ENCODE measurements around the gene CEP192.
"Not testable (repeated sequence)": the region's sequence is repeated elsewhere in the genome, so short reads cannot be mapped to it uniquely, and the experiment has no call there.

Gene CEP192

GRCh38 chr18:12995424-12995823, 4.3 kb downstream of the CEP192 start:
- no peaks in the 10 kb centered on the region for H3K36me3 ChIP-seq (ENCODE audit: insufficient read depth)
- H3K4me2 ChIP-seq = no peak overlapping the region
- peaks cover 32% of the 10 kb centered on the region for H3K4me1 ChIP-seq (ENCODE audit: low read depth, poor library complexity, severe bottlenecking)
- H4K20me1 ChIP-seq (ENCODE audit: insufficient read depth) = peaks cover 3% of the 10 kb centered on the region
- no peaks in the 10 kb centered on the region for H3K27me3 ChIP-seq (ENCODE audit: insufficient read depth, low read depth)
- TF ChIP-seq, protein P1, sequence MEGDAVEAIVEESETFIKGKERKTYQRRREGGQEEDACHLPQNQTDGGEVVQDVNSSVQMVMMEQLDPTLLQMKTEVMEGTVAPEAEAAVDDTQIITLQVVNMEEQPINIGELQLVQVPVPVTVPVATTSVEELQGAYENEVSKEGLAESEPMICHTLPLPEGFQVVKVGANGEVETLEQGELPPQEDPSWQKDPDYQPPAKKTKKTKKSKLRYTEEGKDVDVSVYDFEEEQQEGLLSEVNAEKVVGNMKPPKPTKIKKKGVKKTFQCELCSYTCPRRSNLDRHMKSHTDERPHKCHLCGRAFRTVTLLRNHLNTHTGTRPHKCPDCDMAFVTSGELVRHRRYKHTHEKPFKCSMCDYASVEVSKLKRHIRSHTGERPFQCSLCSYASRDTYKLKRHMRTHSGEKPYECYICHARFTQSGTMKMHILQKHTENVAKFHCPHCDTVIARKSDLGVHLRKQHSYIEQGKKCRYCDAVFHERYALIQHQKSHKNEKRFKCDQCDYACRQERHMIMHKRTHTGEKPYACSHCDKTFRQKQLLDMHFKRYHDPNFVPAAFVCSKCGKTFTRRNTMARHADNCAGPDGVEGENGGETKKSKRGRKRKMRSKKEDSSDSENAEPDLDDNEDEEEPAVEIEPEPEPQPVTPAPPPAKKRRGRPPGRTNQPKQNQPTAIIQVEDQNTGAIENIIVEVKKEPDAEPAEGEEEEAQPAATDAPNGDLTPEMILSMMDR (conservative IDR thresholded peaks at IDR 0.05; ENCODE audit: low read depth, low read length) = no peak
- no peak overlapping the region for H3K27ac ChIP-seq
- H2AFZ ChIP-seq (ENCODE audit: low read depth) = no peak overlapping the region
- H3K4me3 ChIP-seq (IDR thresholded peaks at IDR 0.05; ENCODE audit: insufficient read depth, low read depth, low read length) = no peak overlapping the region
- no peak overlapping the region for H3K9ac ChIP-seq
- H3K79me2 ChIP-seq (ENCODE audit: insufficient read depth, low read depth) = peaks cover 66% of the 10 kb centered on the region

GRCh38 chr18:12995952-12996477, 4.9 kb downstream of the CEP192 start:
- Histone ChIP-seq H3K9ac (no peak overlapping the region), H3K79me2 (ENCODE audit: insufficient read depth, low read depth) (peaks cover 66% of the 10 kb centered on the region), H2AFZ (ENCODE audit: low read depth) (no peak overlapping the region), H3K4me1 (ENCODE audit: low read depth, poor library complexity, severe bottlenecking) (peaks cover 37% of the 10 kb centered on the region), H3K27me3 (ENCODE audit: insufficient read depth, low read depth) (no peaks in the 10 kb centered on the region), H4K20me1 (ENCODE audit: insufficient read depth) (peaks cover 3% of the 10 kb centered on the region), H3K4me3 (IDR thresholded peaks at IDR 0.05; ENCODE audit: insufficient read depth, low read depth, low read length) (no peak overlapping the region), H3K4me2 (no peak overlapping the region), H3K27ac (no peak overlapping the region), H3K36me3 (ENCODE audit: insufficient read depth) (no peaks in the 10 kb centered on the region; the same call in 1 of the 2 replicates)
- TF ChIP-seq, protein P1 (conservative IDR thresholded peaks at IDR 0.05; ENCODE audit: low read depth, low read length) = no peak

DNA sequence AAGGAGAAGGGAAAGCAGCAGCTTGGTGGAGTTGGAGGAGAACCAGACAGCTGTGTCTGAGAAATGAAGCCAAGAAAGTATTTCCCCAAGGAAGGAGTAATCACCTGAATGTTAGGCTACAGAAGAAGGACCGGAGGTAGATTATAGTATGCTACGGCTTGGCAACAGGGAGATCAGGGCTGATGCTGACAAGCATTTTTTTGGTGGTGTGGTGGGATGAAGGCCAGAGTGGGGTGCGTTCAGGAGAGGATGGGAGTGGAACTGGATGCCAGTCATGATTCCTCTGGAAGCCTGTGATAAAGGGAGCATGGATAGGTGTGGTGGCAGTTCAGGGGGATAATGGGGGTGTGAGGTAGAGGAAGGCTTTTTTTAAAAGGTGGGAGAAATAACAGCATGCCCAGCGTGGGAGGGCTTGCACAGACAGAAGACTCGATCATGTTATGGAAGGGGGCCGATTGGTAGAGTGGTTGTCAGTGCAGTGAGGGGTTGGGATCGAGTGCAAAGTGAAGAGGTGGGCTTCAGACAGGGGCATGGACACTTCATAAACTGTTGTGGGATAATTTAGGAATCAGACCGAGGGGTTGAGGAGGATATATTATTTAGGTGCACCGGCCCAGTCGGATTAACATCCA, 5.6 kb downstream of the CEP192 start:
- peaks cover 65% of the 10 kb centered on the region for H3K79me2 ChIP-seq (ENCODE audit: insufficient read depth, low read depth)
- peaks cover 41% of the 10 kb centered on the region for H3K4me1 ChIP-seq (ENCODE audit: low read depth, poor library complexity, severe bottlenecking)
- no peak overlapping the region for H2AFZ ChIP-seq (ENCODE audit: low read depth)
- no peak overlapping the region for H3K27ac ChIP-seq
- no peaks in the 10 kb centered on the region; the same call in 1 of the 2 replicates for H3K36me3 ChIP-seq (ENCODE audit: insufficient read depth)
- no peaks in the 10 kb centered on the region for H3K27me3 ChIP-seq (ENCODE audit: insufficient read depth, low read depth)
- peaks cover 3% of the 10 kb centered on the region for H4K20me1 ChIP-seq (ENCODE audit: insufficient read depth)
- TF ChIP-seq, protein P1 (conservative IDR thresholded peaks at IDR 0.05; ENCODE audit: low read depth, low read length) = no peak
- no peak overlapping the region for H3K4me2 ChIP-seq
- H3K4me3 ChIP-seq (IDR thresholded peaks at IDR 0.05; ENCODE audit: insufficient read depth, low read depth, low read length) = no peak overlapping the region
- H3K9ac ChIP-seq = no peak overlapping the region

- not testable (repeated sequence) for H4K20me1 ChIP-seq (ENCODE audit: insufficient read depth); H3K27ac ChIP-seq; H3K9ac ChIP-seq; H3K4me2 ChIP-seq; H3K4me3 ChIP-seq (IDR thresholded peaks at IDR 0.05; ENCODE audit: insufficient read depth, low read depth, low read length); H3K36me3 ChIP-seq (ENCODE audit: insufficient read depth); H3K27me3 ChIP-seq (ENCODE audit: insufficient read depth, low read depth); H2AFZ ChIP-seq (ENCODE audit: low read depth)
- peaks cover 60% of the 10 kb centered on the region for H3K79me2 ChIP-seq (ENCODE audit: insufficient read depth, low read depth)
- peaks cover 40% of the 10 kb centered on the region for H3K4me1 ChIP-seq (ENCODE audit: low read depth, poor library complexity, severe bottlenecking)
Measured at GRCh38 chr18:12997330-12997729, 6.2 kb downstream of the CEP192 start.

Data from KMS-11 (cell line).